Common myeloid progenitor, CD34-positive (primary cell): ENCODE measurements around the gene CEP131.
"Not testable (repeated sequence)": the region's sequence is repeated elsewhere in the genome, so short reads cannot be mapped to it uniquely, and the experiment has no call there.

Experiments
- CTCF ChIA-PET: fragments of 350-600 bp; sonication (Branson Sonifier 250); formaldehyde crosslinking; loops from one replicate; lab custom pipeline; 2021; ENCODE audit warnings: antibody characterized with exemption; lab: Charles Lee
- POLR2A ChIA-PET: fragments of 350-600 bp; sonication (Branson Sonifier 250); formaldehyde crosslinking; loops from one replicate; lab custom pipeline; 2021; ENCODE audit warnings: antibody characterized with exemption; lab: Charles Lee
- DNase-seq, 3 donors: peaks; one replicate each; pipeline versions ENCODE4 v3.0.0 to v3.0.0-alpha.2; 2013
- H3K27ac ChIP-seq, 2 experiments: 1 replicate in 1 of 2; 2 replicates in 1 of 2; pipeline ENCODE4 v1.7.0; 2013; ENCODE audit warnings: inconsistent platforms in 2 of 2, low read length in 2 of 2, mild to moderate bottlenecking in 2 of 2, low read depth in 1 of 2, moderate library complexity in 1 of 2; ENCODE audit not compliant: severe bottlenecking in 2 of 2, insufficient read depth in 1 of 2, poor library complexity in 1 of 2
- H3K27me3 ChIP-seq, 5 experiments: replicated peaks in 2 of 5; 1 replicate in 3 of 5; 2 replicates in 2 of 5; pipeline versions ENCODE4 v1.6.1 to v1.7.0; 2013; ENCODE audit warnings: low read length in 4 of 5, mild to moderate bottlenecking in 2 of 5, moderate library complexity in 2 of 5, inconsistent platforms in 1 of 5; ENCODE audit not compliant: insufficient read depth in 5 of 5, control insufficient read depth in 4 of 5
- H3K36me3 ChIP-seq, 4 experiments: 1 replicate in 2 of 4; 2 replicates in 2 of 4; pipeline versions ENCODE4 v1.6.1 to v1.7.0; 2013; ENCODE audit warnings: low read length in 3 of 4, control low read depth in 1 of 4, mild to moderate bottlenecking in 1 of 4; ENCODE audit not compliant: control insufficient read depth in 4 of 4, insufficient read depth in 4 of 4
- H3K4me1 ChIP-seq, 4 experiments: 1 replicate in 3 of 4; 2 replicates in 1 of 4; pipeline versions ENCODE4 v1.6.1 to v1.7.1; 2013; ENCODE audit warnings: low read length in 3 of 4, mild to moderate bottlenecking in 3 of 4, control low read depth in 1 of 4, inconsistent platforms in 1 of 4, moderate library complexity in 1 of 4; ENCODE audit not compliant: control insufficient read depth in 4 of 4, insufficient read depth in 4 of 4; ENCODE audit errors: control extremely low read depth in 1 of 4
- H3K4me3 ChIP-seq, 7 experiments: 1 replicate in 4 of 7; 2 replicates in 3 of 7; pipeline versions ENCODE4 v1.5.1 to v1.7.0; 2013; ENCODE audit warnings: mild to moderate bottlenecking in 7 of 7, low read length in 6 of 7, moderate library complexity in 6 of 7, inconsistent platforms in 2 of 7, low read depth in 2 of 7, control low read depth in 1 of 7; ENCODE audit not compliant: insufficient read depth in 4 of 7, control insufficient read depth in 1 of 7; ENCODE audit errors: extremely low read depth in 1 of 7
- H3K9me3 ChIP-seq, 5 experiments: 1 replicate in 4 of 5; 2 replicates in 1 of 5; pipeline versions ENCODE4 v1.6.1 to v1.7.1; 2013; ENCODE audit warnings: low read length in 4 of 5, mild to moderate bottlenecking in 2 of 5, inconsistent platforms in 1 of 5, low read depth in 1 of 5, moderate library complexity in 1 of 5; ENCODE audit not compliant: control insufficient read depth in 4 of 5, insufficient read depth in 2 of 5; ENCODE audit errors: control extremely low read depth in 1 of 5
- WGBS: methylation state at CpG from one replicate; pipeline ENCODE4 v1.1.5; 2013; ENCODE audit not compliant: insufficient coverage; 5-methylcytosine and 5-hydroxymethylcytosine counted together

CEP131 gene

DNA sequence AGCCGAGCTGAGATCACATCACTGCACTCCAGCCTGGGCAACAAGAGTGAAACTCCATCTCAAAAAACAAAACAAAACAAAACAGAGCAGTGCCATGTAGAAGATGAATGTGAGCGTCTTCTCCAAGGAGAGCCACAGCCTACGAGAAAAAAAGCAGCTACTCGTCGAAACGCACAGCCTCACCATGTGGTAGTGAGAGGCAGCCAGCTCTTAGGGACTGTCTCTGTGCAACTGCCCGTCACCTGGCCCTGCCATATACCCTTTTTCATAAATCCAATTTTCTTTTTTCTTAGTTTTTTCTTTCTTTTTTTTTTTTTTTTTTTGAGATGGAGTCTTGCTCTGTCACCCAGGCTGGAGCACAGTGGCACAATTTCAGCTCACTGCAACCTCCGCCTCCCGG, 68.7 kb downstream of the CEP131 start:
- POLR2A ChIA-PET, result interaction anchor here (0.6 kb wide), 1 partner anchor 12 kb away, joined by 3 read pairs; the partner anchor contains the start of genes AATK and PVALEF
- WGBS, result 100% methylated on average over 2 of the region's 9 CpGs
- H3K27ac ChIP-seq, H3K4me3 ChIP-seq, DNase-seq, H3K9me3 ChIP-seq, H3K27me3 ChIP-seq, H3K36me3 ChIP-seq: not testable (repeated sequence)
- CTCF ChIA-PET, result interaction anchor here (0.9 to 3.2 kb wide), 3 partner anchors 11 to 88 kb away, joined by 4 to 18 read pairs (median 4); no protein-coding TSS in a partner anchor
- peaks cover 0 to 18% (median 17%) of the 10 kb centered on the region in 4 experiments for H3K4me1 ChIP-seq

DNA sequence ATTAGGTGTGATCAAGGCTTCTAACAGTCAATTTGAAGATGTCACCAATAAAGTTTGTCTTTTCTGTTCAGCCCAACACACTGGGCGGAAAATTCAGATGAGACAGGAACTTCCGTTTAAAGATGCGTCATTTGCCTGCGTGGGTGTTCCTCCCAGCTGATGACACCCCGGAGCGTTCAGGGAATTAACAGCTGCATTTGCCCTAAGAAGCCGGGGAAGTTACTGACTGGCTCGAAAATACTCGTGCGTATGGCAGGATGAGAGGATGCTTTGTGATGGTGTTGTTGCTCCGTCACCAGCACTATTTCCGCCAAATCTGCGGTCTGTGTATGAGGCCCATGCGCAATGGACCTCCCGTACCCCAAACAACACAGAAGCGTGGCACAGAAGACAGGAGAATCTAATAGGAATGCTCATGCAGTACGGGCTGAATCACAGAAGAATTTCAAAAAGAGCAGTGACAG, 69.4 kb downstream of the CEP131 start:
- 98% methylated on average over 12 of the region's 17 CpGs for WGBS
- H3K4me3 ChIP-seq, result no peak overlapping the region
- ChIA-PET CTCF (interaction anchor here (1.3 to 3.2 kb wide), 4 partner anchors 11 to 89 kb away, joined by 3 to 18 read pairs (median 4); no protein-coding TSS in a partner anchor), POLR2A (no interaction called here)
- no peak for DNase-seq
- H3K36me3 ChIP-seq, result no peaks in the 10 kb centered on the region
- H3K27me3 ChIP-seq, result no peaks in the 10 kb centered on the region
- H3K9me3 ChIP-seq, result no peaks in the 10 kb centered on the region
- H3K4me1 ChIP-seq, result peaks cover 0 to 19% (median 17%) of the 10 kb centered on the region in 4 experiments
- H3K27ac ChIP-seq, result no peak overlapping the region

DNA sequence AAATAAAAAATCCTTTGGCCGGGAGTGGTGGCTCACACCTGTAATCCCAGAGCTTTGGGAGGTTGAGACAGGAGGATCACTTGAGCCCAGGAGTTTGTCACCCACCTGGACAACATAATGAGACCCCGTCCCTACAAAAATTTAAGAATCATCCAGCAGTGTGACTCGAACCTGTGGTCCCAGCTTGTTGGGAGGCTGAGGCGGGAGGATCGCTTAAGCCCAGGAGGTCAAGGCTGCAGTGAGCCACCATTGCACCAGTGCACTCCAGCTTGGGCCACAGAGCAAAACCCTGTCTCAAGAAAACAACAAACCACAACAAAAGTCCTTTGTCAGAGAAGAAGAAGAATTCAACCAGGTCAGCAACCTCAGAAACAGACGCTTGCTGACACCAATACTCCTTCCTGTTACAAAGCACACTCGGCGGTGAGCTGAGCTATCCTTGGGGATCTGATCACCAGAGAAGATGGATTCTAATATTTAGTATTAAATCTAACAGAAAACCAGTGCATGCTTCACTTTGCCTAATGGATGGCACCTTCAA, 70.4 kb downstream of the CEP131 start:
- Histone ChIP-seq H3K4me3 (no peak overlapping the region), H3K9me3 (no peaks in the 10 kb centered on the region), H3K4me1 (peaks cover 0 to 19% (median 17%) of the 10 kb centered on the region in 4 experiments), H3K27ac (no peak overlapping the region), H3K27me3 (no peaks in the 10 kb centered on the region), H3K36me3 (no peaks in the 10 kb centered on the region)
- ChIA-PET POLR2A (no interaction called here), CTCF (interaction anchor here (1.3 to 3.2 kb wide), 3 partner anchors 10 to 58 kb away, joined by 3 to 18 read pairs (median 4); no protein-coding TSS in a partner anchor)
- 100% methylated on average over 3 of the region's 8 CpGs for WGBS
- DNase-seq, result no peak

DNA sequence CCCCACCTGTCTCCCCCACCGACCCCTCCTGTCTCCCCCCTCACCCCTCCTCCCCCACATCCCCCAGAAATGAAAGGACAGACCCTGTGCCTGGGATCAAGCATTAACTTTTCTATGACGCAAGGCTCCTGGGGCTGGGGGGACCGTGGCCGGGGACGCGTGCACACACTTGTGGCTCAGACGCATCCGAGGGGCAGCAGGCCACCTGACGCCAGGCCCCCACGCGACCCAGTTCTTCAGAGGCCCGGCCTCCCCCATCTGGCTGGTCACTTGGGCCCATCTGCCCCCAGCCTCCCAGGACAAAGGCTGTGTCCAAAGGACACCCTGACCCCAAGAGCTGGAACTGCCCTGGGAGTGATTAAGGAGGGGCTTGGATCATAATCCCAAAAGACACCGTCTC, 71.5 kb downstream of the CEP131 start:
- H3K4me1 ChIP-seq, result peaks cover 0 to 19% (median 17%) of the 10 kb centered on the region in 4 experiments
- no peak overlapping the region for H3K4me3 ChIP-seq
- POLR2A ChIA-PET, result no interaction called here
- no peak overlapping the region for H3K27ac ChIP-seq
- no peaks in the 10 kb centered on the region for H3K36me3 ChIP-seq
- 93% methylated on average over 10 of the region's 13 CpGs for WGBS
- no peaks in the 10 kb centered on the region for H3K9me3 ChIP-seq
- DNase-seq, result no peak
- no peaks in the 10 kb centered on the region for H3K27me3 ChIP-seq
- CTCF ChIA-PET, result no interaction called here

DNA sequence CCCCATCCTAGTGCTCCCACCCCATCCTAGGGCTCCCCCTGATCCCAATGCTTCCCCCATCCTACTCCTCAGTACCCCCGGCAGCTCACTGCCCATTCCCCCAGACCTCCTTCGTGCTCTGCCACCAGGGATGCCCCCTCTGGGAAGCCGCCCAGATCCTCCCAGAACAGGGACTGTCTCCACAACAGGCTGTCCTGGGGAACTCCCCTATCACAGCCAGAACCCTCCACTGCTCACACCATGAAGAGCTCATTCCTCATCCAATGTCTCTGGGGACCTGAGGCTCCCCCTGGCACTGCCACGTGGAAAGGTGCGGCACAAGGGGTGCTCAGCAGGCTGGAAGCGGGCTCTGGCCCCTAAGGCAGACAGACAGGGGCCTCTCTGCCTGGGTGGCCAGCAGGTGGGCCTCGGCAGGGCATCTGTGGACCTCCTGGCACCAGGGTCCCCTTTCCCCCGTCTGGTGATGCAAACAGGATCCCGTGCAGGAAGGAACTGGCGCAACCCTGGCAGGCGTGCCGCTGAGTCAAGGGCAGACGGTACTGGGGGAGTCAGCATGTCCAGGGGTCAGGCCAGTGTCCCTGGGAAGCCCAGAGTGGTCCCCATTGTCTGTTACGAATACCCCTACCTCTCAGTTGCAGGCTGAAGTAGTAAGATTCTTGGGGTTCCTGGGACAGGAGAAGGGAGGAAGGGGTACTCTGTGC, 72.2 kb downstream of the CEP131 start:
- Histone ChIP-seq H3K4me1 (peaks cover 0 to 19% (median 17%) of the 10 kb centered on the region in 4 experiments), H3K36me3 (no peaks in the 10 kb centered on the region), H3K9me3 (no peaks in the 10 kb centered on the region), H3K27ac (no peak overlapping the region), H3K4me3 (peak overlapping the region in 1 of 7 experiments; percentile 50), H3K27me3 (no peaks in the 10 kb centered on the region)
- CTCF ChIA-PET, result interaction anchor here (2.4 kb wide), 1 partner anchor 50 kb away, joined by 11 read pairs; no protein-coding TSS in a partner anchor
- POLR2A ChIA-PET, result interaction anchor here (1.2 kb wide), 1 partner anchor 7 kb away, joined by 3 read pairs; no protein-coding TSS in a partner anchor
- peak in 2 of 3 donors; percentile 33 to 39 for DNase-seq
- WGBS, result 27% methylated on average over 12 of the region's 14 CpGs

DNA sequence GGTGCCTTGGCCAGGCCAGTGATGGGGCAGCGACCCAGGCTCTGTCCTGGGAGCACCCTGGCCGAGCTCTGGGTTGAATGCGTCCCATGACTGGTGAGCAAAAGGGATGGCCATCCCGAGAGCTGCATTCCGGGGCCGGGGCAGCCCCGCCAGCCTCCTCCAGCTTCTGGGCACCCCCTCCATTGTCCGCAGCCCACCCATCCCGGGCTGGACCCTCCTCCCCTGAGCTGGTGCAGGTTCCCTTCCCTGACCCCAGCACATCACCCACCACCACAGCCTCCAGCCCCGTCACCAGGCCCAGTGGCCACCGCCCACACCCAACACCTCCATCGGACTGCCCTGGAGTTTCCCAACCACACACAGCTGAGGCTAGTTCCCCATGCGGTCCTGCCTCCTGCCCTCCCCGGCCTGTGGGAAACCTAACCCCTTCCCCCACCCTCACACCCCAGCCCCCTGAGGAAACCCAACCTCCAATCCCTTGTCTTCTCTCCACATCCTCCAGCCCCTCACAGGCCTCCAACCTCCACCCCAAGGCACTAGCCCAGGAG, 73.7 kb downstream of the CEP131 start:
- Histone ChIP-seq H3K36me3 (no peaks in the 10 kb centered on the region), H3K4me3 (no peak overlapping the region), H3K4me1 (peaks cover 0 to 19% (median 17%) of the 10 kb centered on the region in 4 experiments), H3K27ac (no peak overlapping the region), H3K9me3 (no peaks in the 10 kb centered on the region), H3K27me3 (no peaks in the 10 kb centered on the region)
- POLR2A ChIA-PET, result interaction anchor here (0.6 to 1.2 kb wide), 2 partner anchors 9 to 926 kb away, joined by 3 to 4 read pairs; no protein-coding TSS in a partner anchor
- 90% methylated on average over 14 of the region's 14 CpGs for WGBS
- peak in 1 of 3 donors; percentile 58 for DNase-seq
- CTCF ChIA-PET, result interaction anchor here (2.4 kb wide), 1 partner anchor 52 kb away, joined by 11 read pairs; no protein-coding TSS in a partner anchor
